Astrocyte of the cerebellum (primary cell): Measurements from ENCODE around the gene DNAJC10.

ENCODE experiments used
- DNase-seq: peaks from one replicate; pipeline ENCODE4 v3.0.0-alpha.2; 2011; ENCODE audit warnings: low read depth
- H3K4me3 ChIP-seq: 2 replicates; pipeline ENCODE4 v1.5.1; 2011; ENCODE audit warnings: mild to moderate bottlenecking, low read depth, low read length, moderate library complexity
- in situ Hi-C: cut with HindIII; loops from 2 replicates; pipeline ENCODE4 v1.10.0; 2017; ENCODE audit warnings: low sequenced_read_pairs
- TF ChIP-seq, protein P1 (sequence below): IDR thresholded peaks from 2 replicates; pipeline ENCODE4 v1.5.1; 2012; ENCODE audit warnings: low read length, low read depth, moderate library complexity, mild to moderate bottlenecking; ENCODE audit errors: missing control alignments

DNAJC10 gene

DNA sequence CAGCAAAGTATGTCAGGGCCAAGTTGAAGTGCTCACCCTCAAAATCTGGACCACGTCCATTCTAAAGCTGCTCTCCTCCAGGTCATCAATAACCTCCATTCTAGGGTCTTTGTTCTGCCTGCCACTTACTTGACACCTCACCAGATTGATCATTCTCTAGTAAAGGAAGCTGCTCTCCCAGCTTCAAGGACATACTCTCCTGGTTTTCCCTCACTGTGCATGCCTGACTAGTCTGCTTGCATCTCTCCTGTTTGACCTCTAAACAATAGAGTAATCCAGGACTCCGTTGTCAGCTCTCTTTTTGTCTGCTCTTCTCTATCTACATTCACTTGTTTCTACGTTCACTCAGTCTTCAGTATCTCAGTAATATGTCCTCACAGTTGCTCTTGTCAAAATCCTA lies 91.3 kb downstream of the DNAJC10 start:
- TF ChIP-seq, protein P1, sequence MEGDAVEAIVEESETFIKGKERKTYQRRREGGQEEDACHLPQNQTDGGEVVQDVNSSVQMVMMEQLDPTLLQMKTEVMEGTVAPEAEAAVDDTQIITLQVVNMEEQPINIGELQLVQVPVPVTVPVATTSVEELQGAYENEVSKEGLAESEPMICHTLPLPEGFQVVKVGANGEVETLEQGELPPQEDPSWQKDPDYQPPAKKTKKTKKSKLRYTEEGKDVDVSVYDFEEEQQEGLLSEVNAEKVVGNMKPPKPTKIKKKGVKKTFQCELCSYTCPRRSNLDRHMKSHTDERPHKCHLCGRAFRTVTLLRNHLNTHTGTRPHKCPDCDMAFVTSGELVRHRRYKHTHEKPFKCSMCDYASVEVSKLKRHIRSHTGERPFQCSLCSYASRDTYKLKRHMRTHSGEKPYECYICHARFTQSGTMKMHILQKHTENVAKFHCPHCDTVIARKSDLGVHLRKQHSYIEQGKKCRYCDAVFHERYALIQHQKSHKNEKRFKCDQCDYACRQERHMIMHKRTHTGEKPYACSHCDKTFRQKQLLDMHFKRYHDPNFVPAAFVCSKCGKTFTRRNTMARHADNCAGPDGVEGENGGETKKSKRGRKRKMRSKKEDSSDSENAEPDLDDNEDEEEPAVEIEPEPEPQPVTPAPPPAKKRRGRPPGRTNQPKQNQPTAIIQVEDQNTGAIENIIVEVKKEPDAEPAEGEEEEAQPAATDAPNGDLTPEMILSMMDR, result no peak
- in situ Hi-C loops, result no loop called here
- no peak for DNase-seq
- no peak overlapping the region for H3K4me3 ChIP-seq

DNA sequence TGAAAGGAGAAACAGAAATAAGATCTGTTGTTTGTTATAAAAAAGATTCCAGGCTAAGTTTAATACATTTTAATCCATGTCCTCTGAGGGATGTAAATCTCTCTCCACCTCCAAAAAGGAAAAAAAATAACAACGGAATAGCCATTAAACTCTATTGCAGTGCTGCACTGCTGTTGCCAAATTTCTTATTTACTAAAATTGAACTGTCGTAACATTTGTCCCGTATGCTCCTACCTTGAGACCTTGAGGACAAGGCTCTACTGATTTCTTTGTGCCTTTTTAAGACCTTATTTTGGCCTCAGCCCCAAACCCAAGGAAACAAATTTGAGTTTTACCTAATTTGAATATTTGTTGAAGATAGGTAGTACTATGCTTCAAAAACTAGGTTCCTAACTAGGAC lies 94.0 kb downstream of the DNAJC10 start:
- in situ Hi-C loops, result no loop called here
- TF ChIP-seq, protein P1, result no peak
- no peak for DNase-seq
- H3K4me3 ChIP-seq, result no peak overlapping the region

DNA sequence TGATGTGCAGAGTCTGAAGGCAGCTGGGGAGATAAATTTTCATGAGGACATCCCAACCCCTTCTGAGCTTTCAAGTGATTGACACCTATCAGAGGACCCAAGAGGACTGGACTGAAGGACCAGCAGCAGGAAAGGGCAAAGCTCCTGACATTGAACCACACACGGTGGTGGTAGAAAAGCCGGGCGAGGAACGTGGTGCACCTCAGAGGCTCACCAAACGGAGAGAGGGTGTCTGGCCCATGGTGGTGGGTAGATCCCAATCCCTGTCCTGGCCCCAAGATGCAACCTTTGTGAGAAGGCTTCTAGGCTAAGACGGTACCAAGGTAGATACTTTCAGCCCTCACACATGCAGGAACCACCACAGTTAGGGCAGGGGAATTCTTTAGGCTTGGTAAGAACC lies 98.3 kb downstream of the DNAJC10 start:
- no peak overlapping the region for H3K4me3 ChIP-seq
- in situ Hi-C loops, result no loop called here
- no peak for DNase-seq
- TF ChIP-seq, protein P1, result no peak

DNA sequence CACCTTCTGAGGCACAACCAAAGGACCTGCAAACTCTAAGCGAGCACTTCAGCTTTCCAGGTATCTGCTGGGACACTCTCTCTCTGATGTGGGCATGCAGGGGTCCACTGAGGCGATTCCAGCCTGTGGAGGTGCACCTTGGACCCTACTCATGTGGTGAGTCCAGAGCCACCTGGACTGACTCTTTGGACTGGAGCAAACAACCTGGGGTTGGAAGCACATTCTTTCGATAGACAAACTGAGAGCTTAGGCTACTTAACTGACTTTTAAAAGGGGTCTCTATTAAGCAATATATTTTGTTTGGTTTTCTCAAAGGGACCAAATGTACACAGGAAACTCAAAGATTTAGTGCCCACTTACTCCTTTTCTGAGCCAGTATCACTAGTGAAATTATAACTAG lies 98.7 kb downstream of the DNAJC10 start:
- no peak overlapping the region for H3K4me3 ChIP-seq
- TF ChIP-seq, protein P1, result no peak
- in situ Hi-C loops, result no loop called here
- no peak for DNase-seq

DNA sequence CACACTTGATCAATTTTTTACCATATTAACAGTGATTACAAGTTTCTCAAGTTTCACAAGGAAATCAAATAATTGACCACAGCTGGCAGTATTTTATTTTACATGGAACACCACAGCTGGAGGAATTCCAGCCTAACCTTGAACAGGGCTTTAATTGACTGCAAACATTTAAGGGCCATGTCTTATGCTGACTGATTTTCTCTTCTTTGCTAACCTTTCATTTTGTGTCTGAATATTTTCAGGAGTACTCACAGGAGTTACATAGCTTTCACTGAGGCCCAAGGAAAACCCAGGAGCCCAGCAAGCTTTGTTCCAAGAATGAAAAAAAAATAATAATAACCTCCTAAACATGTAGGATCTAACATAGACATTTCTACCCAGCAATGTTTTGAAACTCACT lies 100.8 kb downstream of the DNAJC10 start:
- no peak overlapping the region for H3K4me3 ChIP-seq
- TF ChIP-seq, protein P1, result no peak
- DNase-seq, result peak; percentile 5
- in situ Hi-C loops, result no loop called here

DNA sequence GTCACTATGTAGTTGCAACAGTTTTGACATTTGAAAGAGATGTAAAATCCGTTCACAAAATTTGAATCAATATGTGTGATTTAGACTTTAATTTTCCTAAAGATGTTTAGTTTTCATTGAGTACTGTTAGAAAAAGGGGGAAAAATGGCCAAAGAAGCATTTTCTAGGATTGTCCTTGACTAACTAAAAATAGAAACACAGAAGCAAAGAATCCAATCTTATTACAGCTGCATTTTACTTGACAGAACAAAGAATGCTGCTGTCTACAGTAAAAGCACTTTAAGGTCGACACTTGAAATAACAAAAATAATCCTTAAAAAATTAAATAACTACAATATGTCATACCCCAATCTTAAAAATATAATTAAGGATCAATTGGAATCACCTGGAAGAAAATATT lies 101.5 kb downstream of the DNAJC10 start:
- DNase-seq, result no peak
- in situ Hi-C loops, result no loop called here
- H3K4me3 ChIP-seq, result no peak overlapping the region
- TF ChIP-seq, protein P1, result no peak

DNA sequence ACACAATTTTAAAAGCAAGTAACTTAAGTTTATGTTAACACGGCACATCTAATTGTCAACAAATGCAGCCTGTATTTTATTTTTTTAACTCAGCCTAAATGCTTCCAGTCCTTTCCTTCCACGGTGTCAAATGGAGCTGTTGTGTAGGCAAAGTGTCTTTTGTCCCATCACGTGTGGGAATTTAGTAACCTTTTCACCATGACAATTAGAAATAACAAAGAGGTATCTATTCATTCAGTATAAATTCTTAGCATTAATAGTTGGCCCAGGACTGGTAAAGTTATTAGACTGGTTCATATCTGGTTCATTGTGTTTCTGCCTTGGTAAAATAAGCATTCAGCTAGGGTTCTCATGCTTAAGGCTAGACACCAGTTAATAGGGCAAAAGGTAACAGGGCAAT lies 102.4 kb downstream of the DNAJC10 start:
- in situ Hi-C loops, result no loop called here
- H3K4me3 ChIP-seq, result no peak overlapping the region
- DNase-seq, result no peak
- TF ChIP-seq, protein P1, result no peak
